Measurements from ENCODE around the gene MS4A4E. TPM values are rescaled to one million over a fixed set of nuclear protein-coding genes. Genes with fewer than 3 reads are reported as not detected.

The MS4A4E gene
- total RNA-seq, 1 experiment from 2014 or later, result 0.42 TPM

GRCh38 chr11:60165951-60166350 lies 77.0 kb downstream of the MS4A4E start:
- Mint-ChIP-seq H3K36me3 (ENCODE audit: insufficient read depth in 1 of 3, low read depth in 3 of 3) (peaks cover 22 to 39% (median 24%) of the 10 kb centered on the region in 3 experiments), H3K4me1 (no peaks in the 10 kb centered on the region), H3K27ac (no peak overlapping the region), H3K4me3 (no peak overlapping the region), H3K27me3 (ENCODE audit: low read depth) (no peaks in the 10 kb centered on the region; the same call in 1 of the 2 replicates), H3K9me3 (peaks cover 50 to 54% of the 10 kb centered on the region in 2 experiments)
- H2BK5ac ChIP-seq (ENCODE audit: insufficient read length, low read length), result no peak overlapping the region
- no peaks in the 10 kb centered on the region for H3K79me2 ChIP-seq (ENCODE audit: insufficient read depth, low read length)
- no peak overlapping the region for H2BK12ac ChIP-seq (ENCODE audit: insufficient read length, low read depth, low read length)
- no peak overlapping the region for H3K18ac ChIP-seq (ENCODE audit: insufficient read length, low read depth, low read length)
- H3K27me3 ChIP-seq (ENCODE audit: insufficient read depth, low read length), result no peaks in the 10 kb centered on the region
- no peak for TF ChIP-seq CTCF (conservative IDR thresholded peaks at IDR 0.05)
- H3K4me2 ChIP-seq (ENCODE audit: insufficient read depth, insufficient read length, low read length), result no peak overlapping the region
- H3K23me2 ChIP-seq (ENCODE audit: insufficient read length, low read depth, low read length, poor library complexity, severe bottlenecking), result no peaks in the 10 kb centered on the region
- H3K4me1 ChIP-seq (ENCODE audit: insufficient read depth, low read length), result no peaks in the 10 kb centered on the region
- H2AFZ ChIP-seq (ENCODE audit: low read length), result no peak overlapping the region
- no peak overlapping the region for H2BK15ac ChIP-seq (ENCODE audit: low read depth, low read length)
- H3K4ac ChIP-seq (ENCODE audit: low read depth, low read length), result no peak overlapping the region
- no peak overlapping the region for H3K56ac ChIP-seq (ENCODE audit: insufficient read length, low read depth, low read length)
- H3K14ac ChIP-seq (ENCODE audit: insufficient read depth, low read length), result no peak overlapping the region
- no peak overlapping the region for H2BK120ac ChIP-seq (ENCODE audit: low read depth, low read length, poor library complexity, severe bottlenecking)
- H3K79me1 ChIP-seq (ENCODE audit: insufficient read depth, low read depth, low read length, poor library complexity, severe bottlenecking), result no peaks in the 10 kb centered on the region
- H2AK5ac ChIP-seq (ENCODE audit: insufficient read length, low read length), result no peak overlapping the region
- H2BK20ac ChIP-seq (ENCODE audit: low read depth, low read length, poor library complexity, severe bottlenecking), result no peak overlapping the region
- H3K9ac ChIP-seq (ENCODE audit: extremely low read depth, insufficient read length, low read length), result no peak overlapping the region
- no peak for DNase-seq
- no peak overlapping the region for H3T11ph ChIP-seq (ENCODE audit: low read length)
- H3K9me3 ChIP-seq (ENCODE audit: control insufficient read depth, low read depth, low read length), result peaks cover 19% of the 10 kb centered on the region
- H3K27ac ChIP-seq (ENCODE audit: insufficient read length, low read depth, low read length), result no peak overlapping the region
- no peak overlapping the region for H4K91ac ChIP-seq (ENCODE audit: insufficient read length, low read depth, low read length)
- no peak overlapping the region for H4K8ac ChIP-seq (replicated peaks; ENCODE audit: insufficient read length, low read depth, low read length)
- H4K20me1 ChIP-seq (ENCODE audit: control insufficient read depth, insufficient read depth, insufficient read length), result no peaks in the 10 kb centered on the region
- H4K5ac ChIP-seq (ENCODE audit: insufficient read length, low read depth, low read length), result no peak overlapping the region
- H3K23ac ChIP-seq (ENCODE audit: insufficient read length, low read depth, low read length), result no peak overlapping the region

All from H9 (cell line).